NT2/D1 (cell line): Measurements from ENCODE around the gene ZYG11A.

Source experiments
- YY1 ChIP-seq: IDR thresholded peaks from 2 replicates; pipeline ENCODE4 v1.6.1; 2011; ENCODE audit not compliant: insufficient read length, insufficient read depth
- ZNF274 ChIP-seq: IDR thresholded peaks from 2 replicates; pipeline ENCODE4 v1.6.1; 2011; ENCODE audit warnings: mild to moderate bottlenecking, low read depth, low read length

DNA sequence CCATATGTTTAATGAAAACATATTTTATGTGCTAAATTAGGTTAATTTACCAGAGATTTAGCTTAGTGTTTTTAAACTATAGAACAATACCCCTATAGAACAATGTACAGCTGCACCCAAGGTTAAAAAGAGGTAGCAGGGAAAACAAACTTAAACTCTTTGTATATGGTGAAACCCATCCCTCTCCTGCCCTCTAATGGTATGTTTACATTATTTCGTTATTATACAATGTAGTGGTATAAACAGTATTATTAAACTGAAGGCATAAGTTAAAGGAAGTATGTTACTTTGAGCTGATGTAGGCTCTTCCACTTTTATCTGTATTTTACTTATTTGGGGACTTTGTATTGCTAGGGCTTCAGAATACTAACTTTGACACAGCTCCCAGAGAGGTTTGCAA, 16.7 kb upstream of the ZYG11A start:
- TF ChIP-seq YY1 (no peak), ZNF274 (no peak)
